Astrocyte (in vitro differentiated cells and primary cell): Measurements from ENCODE around the gene MAP3K10. TPM values are rescaled to one million over a fixed set of nuclear protein-coding genes. Genes with fewer than 3 reads are reported as not detected.
A peak's percentile ranks its signal among the peaks of the same experiment; 100 is the strongest.

Source experiments
- DNase-seq: peaks from one replicate; pipeline ENCODE4 v3.0.0-alpha.2; 2010; ENCODE audit warnings: low read depth
- FAIRE-seq: peaks from 2 replicates; lab custom pipeline; 2011; peaks lifted over from hg19 to GRCh38; lab: Jason Lieb, UNC
- H2AFZ ChIP-seq: 2 replicates; pipeline ENCODE4 v1.6.0; 2012; ENCODE audit warnings: low read depth, low read length, inconsistent platforms
- H3K27ac ChIP-seq: 2 replicates; pipeline ENCODE4 v1.5.1; 2011; ENCODE audit warnings: low read depth, low read length, inconsistent platforms
- H3K27me3 ChIP-seq: 2 replicates; pipeline ENCODE4 v1.6.0; 2011; ENCODE audit warnings: low read length, inconsistent platforms; ENCODE audit not compliant: insufficient read depth
- H3K36me3 ChIP-seq: 2 replicates; pipeline ENCODE4 v1.5.1; 2011; ENCODE audit warnings: low read length, inconsistent platforms; ENCODE audit not compliant: insufficient read depth
- H3K4me1 ChIP-seq: 2 replicates; pipeline ENCODE4 v1.5.1; 2011; ENCODE audit warnings: low read length, inconsistent platforms; ENCODE audit not compliant: insufficient read depth
- H3K4me2 ChIP-seq: 2 replicates; pipeline ENCODE4 v1.6.0; 2012; ENCODE audit warnings: low read length, inconsistent platforms
- H3K4me3 ChIP-seq: 2 replicates; pipeline ENCODE4 v1.5.1; 2011; ENCODE audit warnings: low read depth, mild to moderate bottlenecking, low read length, inconsistent platforms; ENCODE audit not compliant: insufficient read depth
- H3K79me2 ChIP-seq: 2 replicates; pipeline ENCODE4 v1.6.0; 2012; ENCODE audit warnings: mild to moderate bottlenecking, low read length, inconsistent platforms; ENCODE audit not compliant: insufficient read depth
- H3K9ac ChIP-seq: 2 replicates; pipeline ENCODE4 v1.6.0; 2012; ENCODE audit warnings: mild to moderate bottlenecking, low read length, inconsistent platforms
- H3K9me3 ChIP-seq: 2 replicates; pipeline ENCODE4 v1.5.1; 2012; ENCODE audit warnings: low read depth, mild to moderate bottlenecking, low read length, inconsistent platforms; ENCODE audit not compliant: insufficient read depth
- H4K20me1 ChIP-seq: 2 replicates; pipeline ENCODE4 v1.6.0; 2012; ENCODE audit warnings: low read length, inconsistent platforms; ENCODE audit not compliant: insufficient read depth
- H3K27ac Mint-ChIP-seq: one replicate; pipeline ENCODE4 v1.8.0; 2021; ENCODE audit warnings: mild to moderate bottlenecking, mixed read lengths; ENCODE audit not compliant: unreplicated experiment
- H3K27me3 Mint-ChIP-seq: one replicate; pipeline ENCODE4 v1.8.0; 2021; ENCODE audit warnings: low read depth, mixed read lengths; ENCODE audit not compliant: unreplicated experiment
- H3K36me3 Mint-ChIP-seq: one replicate; pipeline ENCODE4 v1.8.0; 2021; ENCODE audit warnings: low read depth, mixed read lengths; ENCODE audit not compliant: unreplicated experiment
- H3K4me1 Mint-ChIP-seq: one replicate; pipeline ENCODE4 v1.8.0; 2021; ENCODE audit warnings: low read depth, mixed read lengths; ENCODE audit not compliant: unreplicated experiment
- H3K4me3 Mint-ChIP-seq: one replicate; pipeline ENCODE4 v1.8.0; 2021; ENCODE audit warnings: mild to moderate bottlenecking, moderate library complexity, mixed read lengths; ENCODE audit not compliant: unreplicated experiment
- H3K9me3 Mint-ChIP-seq: one replicate; pipeline ENCODE4 v1.8.0; 2021; ENCODE audit warnings: mild to moderate bottlenecking, mixed read lengths; ENCODE audit not compliant: unreplicated experiment
- EZH2 ChIP-seq: IDR thresholded peaks from 2 replicates; pipeline ENCODE4 v1.6.1; 2012; ENCODE audit warnings: mild to moderate bottlenecking, low read length, inconsistent platforms; ENCODE audit not compliant: insufficient read depth
- total RNA-seq: library from RNA; stranded (reverse); gene quantifications from 2 replicates; pipeline ENCODE4 v1.2.1, GENCODE V29; 2021
- TF ChIP-seq, protein P1 (sequence below): IDR thresholded peaks from 2 replicates; pipeline ENCODE4 v1.5.1; 2011; ENCODE audit warnings: low read depth, mild to moderate bottlenecking, inconsistent platforms, low read length, moderate library complexity; ENCODE audit not compliant: insufficient read depth

Gene MAP3K10
- total RNA-seq, 1 donor from 2014 or later = 17.2 TPM

DNA sequence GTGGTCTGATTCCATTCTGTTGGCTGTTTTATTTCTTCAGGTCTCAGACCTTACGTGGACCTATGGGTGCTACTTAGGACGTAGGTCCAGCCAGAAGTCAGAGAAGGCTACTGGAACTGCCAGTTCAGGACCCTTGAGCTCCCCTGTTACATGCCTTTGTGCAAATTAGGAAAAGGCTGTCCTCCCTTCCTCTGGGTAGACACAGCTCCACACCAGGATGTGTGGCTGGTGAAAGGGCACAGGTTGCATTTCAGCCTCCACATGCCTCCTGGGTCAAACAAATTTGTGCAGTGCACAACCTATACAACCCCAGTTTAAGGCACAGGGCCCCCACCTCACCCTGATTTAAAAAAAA, 43.9 kb upstream of the MAP3K10 start:
- DNase-seq (no peak), FAIRE-seq (no peak)
- Mint-ChIP-seq H3K9me3 (peaks cover 4% of the 10 kb centered on the region), H3K27me3 (peaks cover 7% of the 10 kb centered on the region), H3K4me3 (no peak overlapping the region), H3K27ac (no peak overlapping the region), H3K36me3 (peaks cover 2% of the 10 kb centered on the region), H3K4me1 (peaks cover 9% of the 10 kb centered on the region)
- no peak overlapping the region for H3K9ac ChIP-seq
- no peak overlapping the region for H2AFZ ChIP-seq
- no peaks in the 10 kb centered on the region for H3K36me3 ChIP-seq
- H3K79me2 ChIP-seq = no peaks in the 10 kb centered on the region
- H3K4me2 ChIP-seq = peak overlapping the region; percentile 50
- no peaks in the 10 kb centered on the region for H3K27me3 ChIP-seq
- H4K20me1 ChIP-seq = no peaks in the 10 kb centered on the region
- H3K27ac ChIP-seq = no peak overlapping the region
- H3K4me3 ChIP-seq = no peak overlapping the region
- peaks cover 6% of the 10 kb centered on the region for H3K4me1 ChIP-seq
- H3K9me3 ChIP-seq = no peaks in the 10 kb centered on the region
- TF ChIP-seq, protein P1, sequence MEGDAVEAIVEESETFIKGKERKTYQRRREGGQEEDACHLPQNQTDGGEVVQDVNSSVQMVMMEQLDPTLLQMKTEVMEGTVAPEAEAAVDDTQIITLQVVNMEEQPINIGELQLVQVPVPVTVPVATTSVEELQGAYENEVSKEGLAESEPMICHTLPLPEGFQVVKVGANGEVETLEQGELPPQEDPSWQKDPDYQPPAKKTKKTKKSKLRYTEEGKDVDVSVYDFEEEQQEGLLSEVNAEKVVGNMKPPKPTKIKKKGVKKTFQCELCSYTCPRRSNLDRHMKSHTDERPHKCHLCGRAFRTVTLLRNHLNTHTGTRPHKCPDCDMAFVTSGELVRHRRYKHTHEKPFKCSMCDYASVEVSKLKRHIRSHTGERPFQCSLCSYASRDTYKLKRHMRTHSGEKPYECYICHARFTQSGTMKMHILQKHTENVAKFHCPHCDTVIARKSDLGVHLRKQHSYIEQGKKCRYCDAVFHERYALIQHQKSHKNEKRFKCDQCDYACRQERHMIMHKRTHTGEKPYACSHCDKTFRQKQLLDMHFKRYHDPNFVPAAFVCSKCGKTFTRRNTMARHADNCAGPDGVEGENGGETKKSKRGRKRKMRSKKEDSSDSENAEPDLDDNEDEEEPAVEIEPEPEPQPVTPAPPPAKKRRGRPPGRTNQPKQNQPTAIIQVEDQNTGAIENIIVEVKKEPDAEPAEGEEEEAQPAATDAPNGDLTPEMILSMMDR = no peak
- TF ChIP-seq EZH2 = no peak

DNA sequence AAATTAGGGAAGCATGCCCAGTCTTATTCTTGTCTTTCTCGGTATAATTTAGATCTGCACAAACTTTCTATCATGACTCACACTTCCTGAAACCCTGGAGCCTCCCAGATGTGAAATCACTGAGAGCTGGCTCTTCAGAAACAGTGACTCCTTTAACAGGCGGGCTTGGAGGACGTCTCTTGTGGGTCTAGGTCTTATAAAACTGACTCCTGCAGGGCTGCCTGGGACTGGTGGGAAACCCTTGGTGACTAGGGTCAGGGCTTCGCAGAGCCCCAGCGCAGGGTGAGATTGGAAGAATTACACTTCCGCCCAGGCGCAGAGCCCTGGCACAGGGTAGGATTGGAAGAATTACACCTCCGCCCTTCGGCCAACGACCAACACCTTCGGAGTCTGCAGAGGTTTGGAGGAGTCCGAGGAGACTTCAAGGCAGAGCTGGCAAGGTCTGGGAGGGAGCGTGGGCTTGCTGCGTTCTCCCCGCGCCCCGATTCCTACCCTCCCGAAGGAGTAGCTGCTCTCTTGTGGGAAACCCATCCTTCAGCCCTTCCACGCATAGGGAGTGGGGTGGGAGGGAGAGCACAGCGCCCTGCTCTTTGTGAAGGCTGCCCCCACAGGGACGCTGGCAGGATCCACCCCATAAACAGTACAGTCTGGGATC, 43.4 kb upstream of the MAP3K10 start:
- Histone ChIP-seq H3K4me2 (peak overlapping the region; percentile 50), H4K20me1 (no peaks in the 10 kb centered on the region), H3K4me1 (peaks cover 6% of the 10 kb centered on the region), H3K4me3 (no peak overlapping the region), H2AFZ (peak overlapping the region; percentile 52), H3K36me3 (no peaks in the 10 kb centered on the region), H3K79me2 (no peaks in the 10 kb centered on the region), H3K27me3 (no peaks in the 10 kb centered on the region), H3K9ac (no peak overlapping the region), H3K9me3 (no peaks in the 10 kb centered on the region), H3K27ac (no peak overlapping the region)
- FAIRE-seq = no peak
- peak; percentile 59 for DNase-seq
- TF ChIP-seq, protein P1 = no peak
- no peak for TF ChIP-seq EZH2
- Mint-ChIP-seq H3K27me3 (peaks cover 7% of the 10 kb centered on the region), H3K27ac (peak overlapping the region; percentile 75), H3K36me3 (peaks cover 2% of the 10 kb centered on the region), H3K4me3 (peak overlapping the region; percentile 45), H3K9me3 (peaks cover 4% of the 10 kb centered on the region), H3K4me1 (peaks cover 9% of the 10 kb centered on the region)

DNA sequence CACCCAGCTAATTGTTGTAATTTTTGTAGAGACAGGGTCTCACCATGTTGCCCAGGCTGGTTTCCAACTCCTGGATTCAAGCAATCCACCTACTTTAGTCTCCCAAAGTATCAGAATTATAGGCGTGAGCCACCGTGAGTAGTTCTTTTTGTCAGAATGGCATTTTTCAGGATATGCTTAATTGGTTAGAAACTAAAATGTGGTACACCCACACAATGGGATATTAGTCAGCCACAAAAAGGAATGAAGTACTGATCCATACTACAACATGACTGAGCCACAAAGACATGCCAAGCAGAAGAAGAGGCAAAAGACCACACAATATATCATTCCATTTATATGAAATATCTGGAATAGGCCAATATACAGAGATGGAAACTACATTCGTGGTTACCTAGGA, 41.7 kb upstream of the MAP3K10 start:
- no peaks in the 10 kb centered on the region for H3K79me2 ChIP-seq
- no peak overlapping the region for H3K4me3 Mint-ChIP-seq
- TF ChIP-seq, protein P1 = no peak
- no peak for TF ChIP-seq EZH2
- no peaks in the 10 kb centered on the region for H4K20me1 ChIP-seq
- peaks cover 9% of the 10 kb centered on the region for H3K4me1 Mint-ChIP-seq
- H3K4me3 ChIP-seq = no peak overlapping the region
- no peak overlapping the region for H2AFZ ChIP-seq
- H3K9ac ChIP-seq = no peak overlapping the region
- peaks cover 4% of the 10 kb centered on the region for H3K9me3 Mint-ChIP-seq
- H3K27ac Mint-ChIP-seq = no peak overlapping the region
- H3K4me2 ChIP-seq = no peak overlapping the region
- DNase-seq (no peak), FAIRE-seq (no peak)
- peaks cover 2% of the 10 kb centered on the region for H3K36me3 Mint-ChIP-seq
- H3K9me3 ChIP-seq = no peaks in the 10 kb centered on the region
- H3K27ac ChIP-seq = no peak overlapping the region
- H3K27me3 ChIP-seq = no peaks in the 10 kb centered on the region
- peaks cover 10% of the 10 kb centered on the region for H3K27me3 Mint-ChIP-seq
- H3K4me1 ChIP-seq = peaks cover 6% of the 10 kb centered on the region
- H3K36me3 ChIP-seq = no peaks in the 10 kb centered on the region
